Measurements from ENCODE around the gene CENPW. TPM values are rescaled to one million over a fixed set of nuclear protein-coding genes. Genes with fewer than 3 reads are reported as not detected.

The CENPW gene
- total RNA-seq, 2 experiments from 2014 or later: 22.1 to 76.9 TPM

GRCh38 chr6:126344181-126344580 lies 4.3 kb downstream of the CENPW start:
- CTCF ChIA-PET (ENCODE audit: unreplicated experiment): no interaction called here
- POLR2A ChIA-PET: interaction anchor here (0.7 kb wide), 1 partner anchor 9 kb away, joined by 3 read pairs; no protein-coding TSS in a partner anchor
- peaks cover 58% of the 10 kb centered on the region for H3K79me2 ChIP-seq (ENCODE audit: insufficient read depth, low read depth, low read length)

GRCh38 chr6:126351960-126352359 lies 12.0 kb downstream of the CENPW start:
- Histone ChIP-seq H3K9me3 (ENCODE audit: low read length) (peaks cover 7% of the 10 kb centered on the region; the same call in 1 of the 2 replicates), H3K27ac (ENCODE audit: low read depth, low read length, poor library complexity, severe bottlenecking) (no peak overlapping the region), H3K4me3 (ENCODE audit: low read depth, low read length, poor library complexity, severe bottlenecking) (no peak overlapping the region), H2AFZ (ENCODE audit: low read length) (no peak overlapping the region), H3K36me3 (ENCODE audit: insufficient read depth, low read length) (peaks cover 32% of the 10 kb centered on the region), H4K20me1 (ENCODE audit: insufficient read depth, low read length) (no peaks in the 10 kb centered on the region), H3K4me2 (ENCODE audit: low read length) (no peak overlapping the region), H3K79me2 (ENCODE audit: insufficient read depth, low read depth, low read length) (no peaks in the 10 kb centered on the region), H3K4me1 (ENCODE audit: insufficient read depth, low read length, poor library complexity, severe bottlenecking) (no peaks in the 10 kb centered on the region), H3K9me2 (ENCODE audit: insufficient read depth, low read length) (no peaks in the 10 kb centered on the region)
- BruUV-seq (replicated peaks): no TSS peak
- DNase-seq (ENCODE audit: low spot score): no peak
- TF ChIP-seq EZH2phosphoT487 (IDR thresholded peaks at IDR 0.05; ENCODE audit: borderline replicate concordance, low read depth, low read length): no peak
- TF ChIP-seq, protein P1, sequence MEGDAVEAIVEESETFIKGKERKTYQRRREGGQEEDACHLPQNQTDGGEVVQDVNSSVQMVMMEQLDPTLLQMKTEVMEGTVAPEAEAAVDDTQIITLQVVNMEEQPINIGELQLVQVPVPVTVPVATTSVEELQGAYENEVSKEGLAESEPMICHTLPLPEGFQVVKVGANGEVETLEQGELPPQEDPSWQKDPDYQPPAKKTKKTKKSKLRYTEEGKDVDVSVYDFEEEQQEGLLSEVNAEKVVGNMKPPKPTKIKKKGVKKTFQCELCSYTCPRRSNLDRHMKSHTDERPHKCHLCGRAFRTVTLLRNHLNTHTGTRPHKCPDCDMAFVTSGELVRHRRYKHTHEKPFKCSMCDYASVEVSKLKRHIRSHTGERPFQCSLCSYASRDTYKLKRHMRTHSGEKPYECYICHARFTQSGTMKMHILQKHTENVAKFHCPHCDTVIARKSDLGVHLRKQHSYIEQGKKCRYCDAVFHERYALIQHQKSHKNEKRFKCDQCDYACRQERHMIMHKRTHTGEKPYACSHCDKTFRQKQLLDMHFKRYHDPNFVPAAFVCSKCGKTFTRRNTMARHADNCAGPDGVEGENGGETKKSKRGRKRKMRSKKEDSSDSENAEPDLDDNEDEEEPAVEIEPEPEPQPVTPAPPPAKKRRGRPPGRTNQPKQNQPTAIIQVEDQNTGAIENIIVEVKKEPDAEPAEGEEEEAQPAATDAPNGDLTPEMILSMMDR (conservative IDR thresholded peaks at IDR 0.05; ENCODE audit: low read length): no peak
- CTCF ChIA-PET (ENCODE audit: unreplicated experiment): no interaction called here
- intact Hi-C loops (cut with micrococcal nuclease; ENCODE audit: unreplicated experiment): no loop called here
- POLR2A ChIA-PET: interaction anchor here (0.9 to 1.1 kb wide), 2 partner anchors 12 to 14 kb away, joined by 3 read pairs; partner anchors contain the start of gene CENPW

More at GRCh38 chr6:126344181-126344580, 4.3 kb downstream of the CENPW start:
- H3K4me1 ChIP-seq (ENCODE audit: insufficient read depth, low read length, poor library complexity, severe bottlenecking): peaks cover 20% of the 10 kb centered on the region
- H3K9me2 ChIP-seq (ENCODE audit: insufficient read depth, low read length): no peaks in the 10 kb centered on the region
- H3K27ac ChIP-seq (ENCODE audit: low read depth, low read length, poor library complexity, severe bottlenecking): no peak overlapping the region
- no TSS peak for BruUV-seq (replicated peaks)
- no peak overlapping the region; the same call in 1 of the 2 replicates for H3K4me2 ChIP-seq (ENCODE audit: low read length)
- no peak for DNase-seq (ENCODE audit: low spot score)
- no peaks in the 10 kb centered on the region for H4K20me1 ChIP-seq (ENCODE audit: insufficient read depth, low read length)
- no peak overlapping the region for H3K4me3 ChIP-seq (ENCODE audit: low read depth, low read length, poor library complexity, severe bottlenecking)
- intact Hi-C loops (cut with micrococcal nuclease; ENCODE audit: unreplicated experiment): loop anchor here (5.0 to 10.0 kb wide), 2 partner anchors 347 to 1039 kb away; partner anchors contain the start of gene HDDC2
- H3K36me3 ChIP-seq (ENCODE audit: insufficient read depth, low read length): peaks cover 21% of the 10 kb centered on the region; the same call in 1 of the 2 replicates
- H2AFZ ChIP-seq (ENCODE audit: low read length): no peak overlapping the region
- no peaks in the 10 kb centered on the region for H3K9me3 ChIP-seq (ENCODE audit: low read length)
- TF ChIP-seq, protein P1 (conservative IDR thresholded peaks at IDR 0.05; ENCODE audit: low read length): no peak

DNA sequence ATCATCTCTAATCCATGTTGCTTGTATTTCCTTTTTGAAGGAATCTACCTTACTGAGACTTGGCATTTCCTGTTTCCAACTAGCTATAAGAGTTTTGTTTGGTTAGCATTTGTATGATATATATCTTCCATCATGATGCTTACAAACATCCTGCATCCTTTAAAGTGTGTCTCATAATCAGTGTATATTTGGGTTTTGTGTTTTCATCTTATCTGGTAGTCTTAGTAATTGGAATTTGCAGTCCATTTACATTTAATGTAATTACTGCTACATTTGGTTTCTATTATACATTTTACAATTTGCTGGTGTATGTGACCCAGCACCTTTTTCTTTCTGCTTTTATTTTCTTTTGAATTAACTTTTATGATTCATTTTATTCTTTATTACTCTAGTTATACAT lies 12.6 kb downstream of the CENPW start:
- Histone ChIP-seq H2AFZ (ENCODE audit: low read length) (no peak overlapping the region), H3K9me2 (ENCODE audit: insufficient read depth, low read length) (no peaks in the 10 kb centered on the region), H3K4me1 (ENCODE audit: insufficient read depth, low read length, poor library complexity, severe bottlenecking) (no peaks in the 10 kb centered on the region), H3K27ac (ENCODE audit: low read depth, low read length, poor library complexity, severe bottlenecking) (no peak overlapping the region), H3K9me3 (ENCODE audit: low read length) (peaks cover 10% of the 10 kb centered on the region; the same call in 1 of the 2 replicates), H4K20me1 (ENCODE audit: insufficient read depth, low read length) (no peaks in the 10 kb centered on the region), H3K36me3 (ENCODE audit: insufficient read depth, low read length) (peaks cover 29% of the 10 kb centered on the region), H3K4me3 (ENCODE audit: low read depth, low read length, poor library complexity, severe bottlenecking) (no peak overlapping the region), H3K4me2 (ENCODE audit: low read length) (no peak overlapping the region), H3K79me2 (ENCODE audit: insufficient read depth, low read depth, low read length) (no peaks in the 10 kb centered on the region; the same call in 1 of the 2 replicates)
- ChIA-PET POLR2A (interaction anchor here (1.1 kb wide), 1 partner anchor 13 kb away, joined by 3 read pairs; no protein-coding TSS in a partner anchor), CTCF (ENCODE audit: unreplicated experiment) (no interaction called here)
- no TSS peak for BruUV-seq (replicated peaks)
- intact Hi-C loops (cut with micrococcal nuclease; ENCODE audit: unreplicated experiment): no loop called here
- DNase-seq (ENCODE audit: low spot score): no peak
- no peak for TF ChIP-seq EZH2phosphoT487 (IDR thresholded peaks at IDR 0.05; ENCODE audit: borderline replicate concordance, low read depth, low read length)
- TF ChIP-seq, protein P1 (conservative IDR thresholded peaks at IDR 0.05; ENCODE audit: low read length): no peak

Data from OCI-LY7 (cell line).